ENCODE results near the gene LCORL. TPM values are rescaled to one million over a fixed set of nuclear protein-coding genes. Genes with fewer than 3 reads are reported as not detected.
A peak's percentile ranks its signal among the peaks of the same experiment; 100 is the strongest.
"Not testable (repeated sequence)": the region's sequence is repeated elsewhere in the genome, so short reads cannot be mapped to it uniquely, and the experiment has no call there.

Gene LCORL
- polyA plus RNA-seq, 10 donors, result 9.0 to 15.0 (median 13.3) TPM

DNA sequence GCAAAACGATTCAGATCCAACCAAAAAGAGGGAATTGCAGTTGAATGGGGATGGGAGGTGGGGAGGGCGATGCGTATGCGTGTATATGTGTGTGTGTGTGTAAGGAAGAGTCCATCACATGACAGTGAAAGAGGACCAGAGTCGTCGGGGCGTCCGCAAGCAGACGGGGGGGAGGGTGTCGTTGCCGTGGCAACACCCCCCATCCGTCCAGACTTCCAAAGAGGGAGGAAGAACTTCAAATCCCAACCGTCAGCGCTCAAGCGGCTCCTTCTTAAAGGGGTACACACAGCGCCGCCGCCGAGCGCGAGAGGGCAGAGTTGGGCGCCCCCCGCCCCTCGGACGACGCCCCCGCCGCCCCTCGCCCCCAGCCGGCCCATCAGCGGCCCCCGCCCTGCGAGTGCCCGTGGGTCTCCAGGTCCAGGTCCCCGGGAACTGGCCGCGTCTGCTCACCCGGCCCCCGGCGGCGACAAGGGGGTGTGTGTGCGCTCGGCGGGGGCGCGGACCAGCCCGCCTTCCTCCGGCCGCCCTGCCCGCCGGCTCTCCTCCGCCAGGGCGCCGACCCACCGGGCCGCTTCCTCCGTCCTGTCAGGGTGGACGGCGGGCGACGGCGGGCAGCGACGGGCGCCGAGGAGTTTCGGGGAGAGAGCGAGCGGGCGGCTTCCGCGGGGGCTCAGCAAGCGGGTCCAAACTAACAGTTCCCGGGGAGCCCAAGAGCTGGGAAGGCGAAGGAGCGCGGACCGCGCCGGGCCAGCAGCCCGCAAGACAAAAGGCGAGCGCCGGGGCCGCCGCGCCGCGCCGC lies 685 bp downstream of the LCORL start:
- DNase-seq, result peak; percentile 77 to 93 (median 83)

DNA sequence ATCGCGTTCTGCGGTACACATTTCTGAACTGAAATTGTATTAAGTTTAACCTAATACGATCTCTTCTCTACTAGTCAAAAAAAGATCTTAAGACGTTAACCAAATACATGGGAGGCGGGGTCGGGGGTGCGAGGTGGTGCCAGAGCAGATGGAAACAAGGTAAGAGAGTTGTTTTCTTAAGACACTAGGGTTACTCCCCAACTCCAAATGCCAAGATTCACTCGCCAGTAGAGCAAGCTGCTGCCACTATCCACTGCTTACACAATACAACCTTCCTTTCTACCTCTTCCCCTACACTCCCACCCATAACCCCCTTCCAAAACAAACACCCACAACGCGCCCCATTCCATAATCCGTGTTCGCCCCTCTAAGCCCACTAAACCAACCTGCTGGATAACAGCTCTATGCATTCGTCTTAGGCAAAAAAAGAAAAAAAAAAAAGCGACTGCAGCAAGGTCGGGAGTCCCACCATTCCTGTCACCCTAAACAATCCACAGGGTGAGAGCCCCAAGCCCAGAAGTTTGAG lies 1.3 kb downstream of the LCORL start:
- no peak for DNase-seq

DNA sequence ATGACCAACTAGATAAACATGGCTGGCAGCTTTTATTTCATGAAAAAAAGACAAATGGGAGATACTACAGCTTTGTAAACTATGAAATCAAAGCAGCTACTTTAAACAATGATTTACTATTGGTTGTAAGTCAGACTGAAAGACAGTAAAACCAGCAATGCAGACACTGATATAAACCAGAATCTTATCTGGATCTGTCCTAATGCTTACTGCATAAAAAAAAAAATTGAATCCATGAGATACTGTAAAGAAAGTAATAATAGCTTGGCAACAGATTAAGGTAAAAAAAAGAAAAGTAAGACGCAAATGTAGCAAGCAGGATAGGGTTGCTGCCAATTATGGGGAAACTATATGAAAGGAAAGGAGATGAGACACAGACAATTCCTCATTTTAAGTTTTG lies 7.3 kb downstream of the LCORL start:
- no peak for DNase-seq

- no peak for DNase-seq
Measured at GRCh38 chr4:18012807-18013462, 8.6 kb downstream of the LCORL start.

GRCh38 chr4:18012134-18012806 lies 9.3 kb downstream of the LCORL start:
- peak in 2 of 3 donors; percentile 3 to 27 for DNase-seq

GRCh38 chr4:18007625-18008024 lies 13.9 kb downstream of the LCORL start:
- no peak for DNase-seq

- not testable (repeated sequence) for DNase-seq
Measured at GRCh38 chr4:18006432-18006831, 15.1 kb downstream of the LCORL start.

DNA sequence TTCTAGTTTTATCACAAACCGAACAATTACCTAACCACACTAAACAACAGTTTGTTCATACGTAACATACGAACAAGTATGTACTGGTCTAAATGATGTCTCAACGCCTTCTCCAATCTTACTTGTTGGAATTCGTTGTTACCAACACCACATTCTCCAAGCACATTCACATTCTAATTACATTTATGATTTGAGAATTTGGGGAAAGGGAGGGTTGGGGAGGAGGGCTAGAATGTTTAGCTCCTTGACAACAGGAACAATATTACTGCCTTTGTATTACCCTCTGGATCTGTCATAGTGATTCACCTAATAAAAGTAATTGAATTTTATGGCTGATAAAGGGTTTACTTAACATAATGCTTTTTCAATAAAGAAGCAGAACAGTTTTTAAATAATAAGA lies 24.4 kb downstream of the LCORL start:
- no peak for DNase-seq

DNA sequence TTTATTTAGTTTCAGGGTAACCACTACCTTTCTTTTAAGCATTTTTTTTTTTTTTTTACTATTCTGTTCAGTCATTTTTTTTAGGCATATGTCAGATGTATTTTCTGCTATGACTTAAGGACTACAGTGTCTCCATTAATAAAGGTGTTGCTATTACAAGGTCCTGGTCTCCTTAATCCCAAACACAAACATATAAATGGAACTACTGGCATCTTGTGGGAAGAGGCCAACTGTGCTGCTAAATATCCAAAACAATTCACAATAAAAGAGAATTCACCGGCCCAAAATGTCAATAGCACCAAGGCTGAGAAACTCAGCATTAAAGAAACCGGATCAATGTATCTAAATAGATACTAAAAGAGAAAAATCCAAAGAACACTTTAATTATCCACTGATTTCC lies 26.4 kb downstream of the LCORL start:
- DNase-seq, result no peak

GRCh38 chr4:17985832-17986231 lies 35.7 kb downstream of the LCORL start:
- no peak for DNase-seq

- DNase-seq, result no peak
Measured at GRCh38 chr4:17981063-17981462, 40.5 kb downstream of the LCORL start.

DNA sequence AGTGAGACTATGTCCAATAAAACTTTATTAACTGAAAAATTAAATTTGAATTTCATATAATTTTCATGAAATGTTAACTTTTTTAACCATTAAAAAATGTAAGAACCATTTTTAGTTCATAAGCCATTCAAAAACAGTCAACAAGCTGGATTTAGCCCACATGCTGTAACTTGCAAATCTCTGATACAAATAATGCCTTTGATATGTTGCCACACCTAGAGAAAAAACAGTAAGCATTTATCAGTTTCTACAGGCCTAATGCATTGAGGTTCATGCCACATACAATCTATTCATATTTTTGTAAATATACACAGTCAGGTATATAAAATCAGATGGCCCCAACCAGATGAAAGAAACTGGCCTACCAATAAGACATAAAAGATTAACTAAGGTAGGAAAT lies 52.8 kb downstream of the LCORL start:
- no peak for DNase-seq

GRCh38 chr4:17967078-17967477 lies 54.5 kb downstream of the LCORL start:
- no peak for DNase-seq

DNA sequence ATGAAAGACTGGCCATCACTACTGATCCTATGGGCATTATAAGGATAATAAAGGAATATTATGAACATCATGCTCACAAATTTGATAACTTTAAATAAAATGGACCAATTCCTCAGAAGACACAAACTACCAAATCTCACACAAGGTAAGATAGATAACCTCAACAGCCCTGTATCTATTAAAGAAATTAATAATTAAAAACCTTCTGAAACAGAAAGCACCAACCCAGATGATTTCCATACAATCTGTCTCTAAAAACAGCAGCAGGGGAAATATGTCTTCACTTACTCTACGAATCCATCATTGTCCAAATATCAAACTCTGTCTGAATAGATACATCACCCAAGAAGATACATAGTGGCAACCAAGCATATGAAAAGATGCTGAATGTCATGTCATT lies 55.2 kb downstream of the LCORL start:
- no peak for DNase-seq

GRCh38 chr4:17964576-17964975 lies 57.0 kb downstream of the LCORL start:
- DNase-seq, result peak in 1 of 3 donors; percentile 20

DNA sequence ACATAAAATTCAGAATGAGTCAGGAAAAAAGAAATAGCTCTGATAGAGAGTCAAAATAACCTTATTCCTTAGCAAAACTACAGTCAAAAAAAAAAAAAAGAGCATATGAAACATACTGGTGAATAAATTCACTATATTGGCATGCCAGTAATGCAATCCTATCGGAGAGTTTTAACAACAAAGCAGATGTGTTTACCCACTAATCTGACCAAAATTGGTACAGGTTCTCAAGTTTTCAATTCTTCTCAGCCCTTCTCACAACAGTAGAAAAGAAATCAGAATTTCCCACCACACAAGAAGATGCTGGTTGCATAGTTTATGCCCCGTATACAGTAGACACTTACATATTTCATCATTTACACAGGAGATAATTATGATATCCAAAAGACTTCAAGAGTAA lies 59.4 kb downstream of the LCORL start:
- DNase-seq, result no peak

DNA sequence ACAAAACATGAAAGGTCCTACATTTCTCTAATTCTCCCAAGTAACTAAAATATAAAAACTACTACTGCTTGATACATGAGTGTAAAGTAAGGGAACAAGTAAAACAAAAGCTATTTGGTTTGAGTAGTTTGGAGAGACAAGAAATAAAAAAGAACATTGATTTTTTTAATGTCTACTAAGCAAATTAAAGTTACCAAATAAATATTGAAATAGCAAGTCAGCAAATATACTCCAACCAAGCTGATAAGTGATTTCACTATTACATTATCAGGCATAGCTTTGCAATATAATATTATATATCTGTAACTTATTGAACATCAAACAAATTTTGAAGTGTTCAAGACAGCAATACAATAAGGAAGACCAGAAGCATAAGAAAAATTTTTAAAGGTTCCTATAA lies 60.3 kb downstream of the LCORL start:
- no peak for DNase-seq

GRCh38 chr4:17958181-17958580 lies 63.4 kb downstream of the LCORL start:
- no peak for DNase-seq

GRCh38 chr4:17957688-17958087 lies 63.9 kb downstream of the LCORL start:
- DNase-seq, result no peak

- no peak for DNase-seq
Measured at GRCh38 chr4:17956245-17956644, 65.3 kb downstream of the LCORL start.

GRCh38 chr4:17945303-17945702 lies 76.3 kb downstream of the LCORL start:
- no peak for DNase-seq

DNA sequence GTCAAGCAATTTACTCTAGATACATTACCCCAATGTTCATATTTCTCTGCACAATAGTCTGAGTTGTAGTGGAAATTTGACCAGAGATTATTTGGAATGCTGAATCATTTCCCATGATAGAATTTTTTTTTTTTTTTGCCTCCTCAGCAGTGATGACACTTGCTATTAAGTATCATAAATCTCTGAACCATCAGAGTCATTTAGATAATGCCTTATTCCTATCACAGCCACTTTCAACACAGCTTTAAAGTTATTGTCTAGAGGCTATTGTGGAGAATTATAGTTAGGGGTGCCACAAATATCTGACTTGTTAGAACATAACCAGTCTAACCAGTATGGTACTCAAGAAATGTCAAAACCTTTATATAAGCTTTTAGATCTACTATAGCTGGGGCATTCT lies 79.8 kb downstream of the LCORL start:
- peak in 1 of 3 donors; percentile 2 for DNase-seq

DNA sequence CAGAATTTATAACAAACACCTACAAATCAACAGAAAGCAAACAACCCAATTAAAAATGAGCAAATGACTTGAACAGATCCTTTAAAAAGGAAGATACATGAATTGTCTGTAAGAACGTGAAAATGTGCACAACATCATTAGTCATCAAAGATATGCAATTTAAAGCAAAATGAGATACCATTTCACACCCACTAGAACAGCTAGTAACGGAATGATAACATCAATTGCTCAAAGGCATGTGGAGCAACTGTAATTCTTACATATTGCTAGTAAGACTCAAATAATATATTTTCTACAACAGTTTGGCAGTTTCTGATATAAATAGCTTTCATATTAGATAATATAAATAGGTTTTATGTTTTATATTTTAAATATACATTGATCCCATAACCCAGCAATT lies 82.5 kb downstream of the LCORL start:
- no peak for DNase-seq

Measured in muscle of back (tissue), 11 donors.